Neural crest cell (in vitro differentiated cells): Measurements from ENCODE around the gene AHNAK. TPM values are rescaled to one million over a fixed set of nuclear protein-coding genes. Genes with fewer than 3 reads are reported as not detected.
"Not testable (repeated sequence)": the region's sequence is repeated elsewhere in the genome, so short reads cannot be mapped to it uniquely, and the experiment has no call there.

Experiments used
- DNase-seq: peaks from one replicate; pipeline ENCODE4 v3.0.0; 2021; ENCODE audit warnings: low read depth, mixed read lengths, low spot score
- H3K27ac Mint-ChIP-seq: one replicate; pipeline ENCODE4 v1.8.0; 2021; ENCODE audit warnings: mild to moderate bottlenecking, mixed read lengths; ENCODE audit not compliant: unreplicated experiment
- H3K27me3 Mint-ChIP-seq: 2 replicates; pipeline ENCODE4 v1.8.0; 2021; ENCODE audit warnings: low read depth, mild to moderate bottlenecking, mixed read lengths
- H3K36me3 Mint-ChIP-seq: 2 replicates; pipeline ENCODE4 v1.8.0; 2021; ENCODE audit warnings: low read depth, mild to moderate bottlenecking, mixed read lengths
- H3K4me1 Mint-ChIP-seq: 2 replicates; pipeline ENCODE4 v1.8.0; 2021; ENCODE audit warnings: mixed read lengths
- H3K4me3 Mint-ChIP-seq: one replicate; pipeline ENCODE4 v1.8.0; 2021; ENCODE audit warnings: mild to moderate bottlenecking, mixed read lengths
- H3K9me3 Mint-ChIP-seq: 2 replicates; pipeline ENCODE4 v1.8.0; 2021; ENCODE audit warnings: mixed read lengths
- microRNA-seq: library from miRNA; unstranded; fragments of <30 nt; microRNA quantifications from one replicate; pipeline ENCODE4, GENCODE V29; 2020
- total RNA-seq: library from RNA; stranded (reverse); gene quantifications from 2 replicates; pipeline ENCODE4 v1.2.1, GENCODE V29; 2021
- TF ChIP-seq, protein P1 (sequence below): fragments of 200-600 bp; sonication (generic); conservative IDR thresholded peaks from 2 replicates; pipeline ENCODE4 v1.5.0; 2021; ENCODE audit warnings: antibody characterized with exemption, mild to moderate bottlenecking

AHNAK gene
- total RNA-seq, 1 donor from 2014 or later = 0.65 TPM

DNA sequence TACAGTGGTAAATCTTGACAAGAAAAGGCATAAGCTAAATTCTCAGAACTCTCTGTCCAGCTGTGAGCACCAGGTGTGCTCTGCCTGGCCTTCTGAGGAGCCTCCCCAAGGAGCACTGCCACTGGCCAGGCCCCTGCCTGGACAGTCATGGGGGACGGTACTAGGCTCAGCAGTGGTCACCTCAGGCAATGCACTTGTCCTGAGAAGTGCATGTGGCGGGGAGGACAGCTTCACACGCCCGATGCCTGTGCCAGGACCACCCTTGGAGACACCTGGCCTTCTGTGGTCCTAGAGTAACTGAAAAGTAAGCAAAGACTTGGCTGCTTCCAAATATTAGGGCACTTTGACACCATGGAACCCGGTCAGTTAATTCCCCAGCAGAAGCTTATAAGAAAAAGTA, 156.4 kb downstream of the AHNAK start:
- Mint-ChIP-seq H3K4me3 (no peak overlapping the region), H3K9me3 (no peaks in the 10 kb centered on the region), H3K36me3 (no peaks in the 10 kb centered on the region), H3K27me3 (no peaks in the 10 kb centered on the region), H3K4me1 (peaks cover 7% of the 10 kb centered on the region), H3K27ac (no peak overlapping the region)
- DNase-seq = no peak
- TF ChIP-seq, protein P1, sequence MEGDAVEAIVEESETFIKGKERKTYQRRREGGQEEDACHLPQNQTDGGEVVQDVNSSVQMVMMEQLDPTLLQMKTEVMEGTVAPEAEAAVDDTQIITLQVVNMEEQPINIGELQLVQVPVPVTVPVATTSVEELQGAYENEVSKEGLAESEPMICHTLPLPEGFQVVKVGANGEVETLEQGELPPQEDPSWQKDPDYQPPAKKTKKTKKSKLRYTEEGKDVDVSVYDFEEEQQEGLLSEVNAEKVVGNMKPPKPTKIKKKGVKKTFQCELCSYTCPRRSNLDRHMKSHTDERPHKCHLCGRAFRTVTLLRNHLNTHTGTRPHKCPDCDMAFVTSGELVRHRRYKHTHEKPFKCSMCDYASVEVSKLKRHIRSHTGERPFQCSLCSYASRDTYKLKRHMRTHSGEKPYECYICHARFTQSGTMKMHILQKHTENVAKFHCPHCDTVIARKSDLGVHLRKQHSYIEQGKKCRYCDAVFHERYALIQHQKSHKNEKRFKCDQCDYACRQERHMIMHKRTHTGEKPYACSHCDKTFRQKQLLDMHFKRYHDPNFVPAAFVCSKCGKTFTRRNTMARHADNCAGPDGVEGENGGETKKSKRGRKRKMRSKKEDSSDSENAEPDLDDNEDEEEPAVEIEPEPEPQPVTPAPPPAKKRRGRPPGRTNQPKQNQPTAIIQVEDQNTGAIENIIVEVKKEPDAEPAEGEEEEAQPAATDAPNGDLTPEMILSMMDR = no peak

- Mint-ChIP-seq H3K4me3 (no peak overlapping the region), H3K4me1 (no peaks in the 10 kb centered on the region), H3K27me3 (no peaks in the 10 kb centered on the region), H3K36me3 (no peaks in the 10 kb centered on the region), H3K9me3 (no peaks in the 10 kb centered on the region), H3K27ac (no peak overlapping the region)
- TF ChIP-seq, protein P1 = no peak
- no peak for DNase-seq
Observed at GRCh38 chr11:62388999-62389398, 157.6 kb downstream of the AHNAK start.

- DNase-seq = no peak
- no peaks in the 10 kb centered on the region for H3K27me3 Mint-ChIP-seq
- no peak overlapping the region for H3K27ac Mint-ChIP-seq
- no peaks in the 10 kb centered on the region for H3K36me3 Mint-ChIP-seq
- H3K9me3 Mint-ChIP-seq = no peaks in the 10 kb centered on the region
- no peaks in the 10 kb centered on the region for H3K4me1 Mint-ChIP-seq
- TF ChIP-seq, protein P1 = no peak
- no peak overlapping the region for H3K4me3 Mint-ChIP-seq
Observed at GRCh38 chr11:62387381-62387780, 159.2 kb downstream of the AHNAK start.

DNA sequence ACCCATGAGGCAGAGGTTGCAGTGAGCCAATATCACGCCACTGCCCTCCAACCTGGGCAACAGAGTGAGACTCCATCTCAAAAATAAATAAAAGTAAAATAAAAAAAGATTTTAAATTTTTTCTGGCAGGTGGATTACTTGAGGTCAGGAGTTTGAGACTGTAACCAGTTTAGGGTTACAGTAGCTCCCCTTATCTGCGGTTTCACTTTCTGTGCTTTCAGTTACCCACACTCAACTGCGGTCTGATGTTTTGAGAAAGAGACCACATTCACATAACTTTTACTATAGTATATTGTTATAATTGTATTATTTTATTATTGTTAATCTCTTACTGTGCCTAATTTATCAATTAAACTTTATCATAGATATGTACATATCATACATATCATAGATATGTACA, 160.5 kb downstream of the AHNAK start:
- H3K27ac Mint-ChIP-seq, H3K36me3 Mint-ChIP-seq, DNase-seq, H3K4me1 Mint-ChIP-seq, H3K27me3 Mint-ChIP-seq, H3K4me3 Mint-ChIP-seq, H3K9me3 Mint-ChIP-seq: not testable (repeated sequence)

DNA sequence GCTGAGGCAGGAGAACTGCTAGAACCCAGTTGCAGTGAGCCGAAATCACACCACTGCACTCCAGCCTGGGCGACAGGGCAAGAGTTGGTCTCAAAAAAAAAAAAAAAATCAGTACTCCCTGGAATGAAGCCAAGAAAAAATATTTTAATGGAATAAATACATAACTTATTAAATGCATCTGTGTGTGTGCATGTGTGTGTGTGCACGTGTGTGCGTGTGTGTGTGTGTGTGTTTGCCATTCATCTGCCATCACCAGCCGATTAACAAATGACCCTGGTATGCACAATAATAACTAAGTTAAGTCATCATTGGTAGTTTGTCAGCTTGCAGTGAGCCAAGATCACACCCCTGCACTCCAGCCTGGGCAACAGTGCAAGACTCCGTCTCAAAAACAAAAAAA, 162.8 kb downstream of the AHNAK start:
- H3K4me1 Mint-ChIP-seq = peaks cover 24% of the 10 kb centered on the region
- no peaks in the 10 kb centered on the region for H3K36me3 Mint-ChIP-seq

More for the DNA sequence above, 162.8 kb downstream of the AHNAK start:
- Mint-ChIP-seq H3K9me3 (no peaks in the 10 kb centered on the region), H3K27ac (no peak overlapping the region), H3K27me3 (no peaks in the 10 kb centered on the region), H3K4me3 (no peak overlapping the region)
- TF ChIP-seq, protein P1 = no peak
- no peak for DNase-seq

Small RNA genes lying within 50 kb of the gene (microRNA-seq; reads per million reads assigned to microRNA genes)
- gene MIR6747 = 6.5 reads per million, percentile 5 among the genes with 10 or more reads in this experiment

Other genes with a start within 250 kb of the AHNAK start
- gene SCGB1D4, start 247.7 kb downstream of the AHNAK start, total RNA-seq = not detected in 2 replicates
- 50.1 and 57.5 TPM in 2 replicates for gene ASRGL1, start 209.4 kb downstream of the AHNAK start, total RNA-seq
- gene SCGB1A1, start 127.8 kb downstream of the AHNAK start, total RNA-seq = not detected in 2 replicates
- gene EEF1G, start 27.1 kb upstream of the AHNAK start, total RNA-seq = 2,024 and 2,072 TPM in 2 replicates
- gene TUT1, start 44.7 kb upstream of the AHNAK start, total RNA-seq = 18.0 and 20.7 TPM in 2 replicates
- gene MTA2, start 55.1 kb upstream of the AHNAK start, total RNA-seq = 195 and 203 TPM in 2 replicates
- 37.4 and 40.0 TPM in 2 replicates for gene EML3, start 66.0 kb upstream of the AHNAK start, total RNA-seq
- gene ROM1, start 66.5 kb upstream of the AHNAK start, total RNA-seq = 0.23 and 0.75 TPM in 2 replicates
- gene B3GAT3, start 75.2 kb upstream of the AHNAK start, total RNA-seq = 57.4 and 58.3 TPM in 2 replicates
- 346 and 366 TPM in 2 replicates for gene GANAB, start 99.8 kb upstream of the AHNAK start, total RNA-seq
- gene INTS5, start 106.5 kb upstream of the AHNAK start, total RNA-seq = 24.5 and 25.9 TPM in 2 replicates
- 97.4 and 115 TPM in 2 replicates for gene C11orf98, start 118.4 kb upstream of the AHNAK start, total RNA-seq
- gene CSKMT, start 118.5 kb upstream of the AHNAK start, total RNA-seq = 57.0 and 60.0 TPM in 2 replicates
- 15.0 and 15.6 TPM in 2 replicates for gene UQCC3, start 124.9 kb upstream of the AHNAK start, total RNA-seq
- 7.0 and 7.8 TPM in 2 replicates for gene LBHD1, start 125.5 kb upstream of the AHNAK start, total RNA-seq
- gene UBXN1, start 132.3 kb upstream of the AHNAK start, total RNA-seq = 103 and 113 TPM in 2 replicates
- 1.6 and 1.8 TPM in 2 replicates for gene LRRN4CL, start 142.7 kb upstream of the AHNAK start, total RNA-seq
- gene BSCL2, start 160.6 kb upstream of the AHNAK start, total RNA-seq = 106 and 111 TPM in 2 replicates
- gene GNG3, start 160.9 kb upstream of the AHNAK start, total RNA-seq = 11.3 and 12.9 TPM in 2 replicates
- gene HNRNPUL2, start 180.7 kb upstream of the AHNAK start, total RNA-seq = 79.6 and 80.7 TPM in 2 replicates
- 44.7 and 49.2 TPM in 2 replicates for gene TTC9C, start 181.7 kb upstream of the AHNAK start, total RNA-seq
- 11.5 and 16.1 TPM in 2 replicates for gene ZBTB3, start 207.4 kb upstream of the AHNAK start, total RNA-seq
- gene POLR2G, start 214.8 kb upstream of the AHNAK start, total RNA-seq = 161 and 175 TPM in 2 replicates
- gene TAF6L, start 224.6 kb upstream of the AHNAK start, total RNA-seq = 50.5 and 52.0 TPM in 2 replicates
- gene TMEM179B, start 240.6 kb upstream of the AHNAK start, total RNA-seq = 20.0 and 21.4 TPM in 2 replicates
- 20.4 and 23.4 TPM in 2 replicates for gene TMEM223, start 245.2 kb upstream of the AHNAK start, total RNA-seq